LNCAP (cell line): Measurements from ENCODE around the gene UBAP2.

Experiments used
- TF ChIP-seq, protein P1 (sequence below): fragments of 450-650 bp; IDR thresholded peaks from 2 replicates; pipeline ENCODE4 v1.5.1; 2017; ENCODE audit warnings: mild to moderate bottlenecking

Gene UBAP2

GRCh38 chr9:34016149-34016548 is 32.5 kb downstream of the UBAP2 start:
- TF ChIP-seq, protein P1, sequence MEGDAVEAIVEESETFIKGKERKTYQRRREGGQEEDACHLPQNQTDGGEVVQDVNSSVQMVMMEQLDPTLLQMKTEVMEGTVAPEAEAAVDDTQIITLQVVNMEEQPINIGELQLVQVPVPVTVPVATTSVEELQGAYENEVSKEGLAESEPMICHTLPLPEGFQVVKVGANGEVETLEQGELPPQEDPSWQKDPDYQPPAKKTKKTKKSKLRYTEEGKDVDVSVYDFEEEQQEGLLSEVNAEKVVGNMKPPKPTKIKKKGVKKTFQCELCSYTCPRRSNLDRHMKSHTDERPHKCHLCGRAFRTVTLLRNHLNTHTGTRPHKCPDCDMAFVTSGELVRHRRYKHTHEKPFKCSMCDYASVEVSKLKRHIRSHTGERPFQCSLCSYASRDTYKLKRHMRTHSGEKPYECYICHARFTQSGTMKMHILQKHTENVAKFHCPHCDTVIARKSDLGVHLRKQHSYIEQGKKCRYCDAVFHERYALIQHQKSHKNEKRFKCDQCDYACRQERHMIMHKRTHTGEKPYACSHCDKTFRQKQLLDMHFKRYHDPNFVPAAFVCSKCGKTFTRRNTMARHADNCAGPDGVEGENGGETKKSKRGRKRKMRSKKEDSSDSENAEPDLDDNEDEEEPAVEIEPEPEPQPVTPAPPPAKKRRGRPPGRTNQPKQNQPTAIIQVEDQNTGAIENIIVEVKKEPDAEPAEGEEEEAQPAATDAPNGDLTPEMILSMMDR, result no peak

- TF ChIP-seq, protein P1, result peak; percentile 44; the same call in 1 of the 2 replicates
These were observed 37.7 kb downstream of the UBAP2 start for GRCh38 chr9:34010979-34011378.

DNA sequence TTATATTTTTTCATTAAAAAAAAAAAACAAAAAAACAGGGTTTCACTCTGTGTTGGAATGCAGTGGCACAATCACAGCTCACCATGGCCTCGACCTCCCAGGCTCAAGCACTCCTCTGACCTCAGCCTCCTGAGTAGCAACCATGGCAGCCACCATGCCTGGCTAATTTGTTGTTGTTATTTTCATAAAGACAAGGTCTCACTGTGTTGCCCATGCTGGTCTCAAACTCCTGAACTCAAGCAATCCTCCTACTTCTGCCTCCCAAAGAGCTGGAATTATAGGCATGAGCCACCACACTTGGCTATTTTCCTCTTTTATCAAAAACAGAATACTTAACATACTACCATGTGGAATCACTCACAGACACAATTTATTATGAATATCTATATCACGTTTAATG is 46.7 kb downstream of the UBAP2 start:
- TF ChIP-seq, protein P1, result no peak

GRCh38 chr9:34001298-34001697 is 47.4 kb downstream of the UBAP2 start:
- TF ChIP-seq, protein P1, result no peak

DNA sequence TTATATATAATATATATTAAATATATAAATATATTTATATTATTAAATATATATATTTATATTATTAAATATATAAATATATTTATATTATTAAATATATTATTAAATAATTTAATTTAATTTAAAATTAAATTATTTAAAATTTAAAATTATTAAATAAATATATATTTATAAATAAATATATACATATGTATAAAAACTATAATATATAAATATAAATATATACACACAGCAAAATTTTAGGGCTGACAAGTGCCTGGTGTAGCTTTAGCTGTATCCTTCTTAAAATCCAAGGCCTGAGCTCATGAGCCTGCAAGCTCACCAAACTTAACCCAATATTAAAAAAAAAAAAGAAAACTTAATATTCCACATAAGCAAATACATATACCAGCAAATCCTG is 53.2 kb downstream of the UBAP2 start:
- TF ChIP-seq, protein P1, result no peak

DNA sequence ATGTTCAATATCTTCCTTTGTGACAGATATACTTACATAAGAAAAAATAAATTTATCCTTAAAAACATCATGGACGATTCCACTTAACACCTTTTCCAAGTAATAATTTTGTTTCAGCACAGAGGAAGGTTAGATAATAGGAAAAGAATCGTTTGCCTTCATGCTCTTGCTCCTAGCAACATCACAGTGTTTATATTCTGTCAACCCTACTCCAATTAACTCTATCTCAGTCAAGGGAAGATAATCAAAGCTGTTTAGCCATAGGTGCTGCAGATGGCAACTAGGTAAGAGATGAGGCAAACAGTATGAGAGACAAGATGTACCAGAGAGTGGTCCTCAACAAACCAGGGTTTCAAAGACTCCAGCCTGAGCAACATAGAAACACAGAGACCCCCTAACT is 55.6 kb downstream of the UBAP2 start:
- TF ChIP-seq, protein P1, result no peak

DNA sequence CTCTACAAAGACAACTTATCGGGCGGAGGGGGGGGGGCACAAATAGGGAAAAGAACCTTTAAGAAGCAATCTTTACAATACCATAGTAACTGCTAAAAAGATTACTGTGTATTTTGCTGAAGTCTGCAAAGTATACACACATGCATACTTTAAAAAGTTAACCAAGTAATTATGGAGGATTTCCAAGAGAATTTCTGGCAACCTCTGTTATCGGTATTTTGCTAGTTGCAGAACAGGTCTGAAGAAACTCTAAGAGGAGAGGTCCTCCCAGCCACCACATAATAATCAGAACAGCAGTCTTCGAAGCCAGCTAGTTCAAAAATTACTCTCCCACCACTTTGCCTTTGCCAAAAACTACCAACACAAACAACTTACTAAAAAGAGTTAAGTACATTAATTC is 56.1 kb downstream of the UBAP2 start:
- TF ChIP-seq, protein P1, result no peak

- TF ChIP-seq, protein P1, result no peak
These were observed 60.3 kb downstream of the UBAP2 start for GRCh38 chr9:33988219-33988890.
